Epithelial cell of esophagus (primary cell): Measurements from ENCODE around the gene HBS1L.

Experiments
- DNase-seq: peaks from one replicate; pipeline ENCODE4 v3.0.0; 2010; ENCODE audit warnings: low read depth
- H3K4me3 ChIP-seq: 2 replicates; pipeline ENCODE4 v1.5.1; 2011; ENCODE audit warnings: mild to moderate bottlenecking, low read length, control low read depth
- CTCF ChIP-seq: IDR thresholded peaks from 2 replicates; pipeline ENCODE4 v1.5.1; 2011; ENCODE audit warnings: low read depth, mild to moderate bottlenecking, low read length, control low read depth, inconsistent platforms; ENCODE audit not compliant: insufficient read depth; ENCODE audit errors: missing control alignments

Gene HBS1L

GRCh38 chr6:134961366-134961765 lies 93.3 kb downstream of the HBS1L start:
- no peak for DNase-seq
- no peak overlapping the region for H3K4me3 ChIP-seq
- TF ChIP-seq CTCF: no peak

- no peak for TF ChIP-seq CTCF
- H3K4me3 ChIP-seq: no peak overlapping the region
Observed at GRCh38 chr6:134959603-134960002, 95.0 kb downstream of the HBS1L start.

GRCh38 chr6:134956676-134957075 lies 97.9 kb downstream of the HBS1L start:
- no peak for DNase-seq
- no peak overlapping the region for H3K4me3 ChIP-seq
- no peak for TF ChIP-seq CTCF

More at GRCh38 chr6:134959603-134960002, 95.0 kb downstream of the HBS1L start:
- no peak for DNase-seq

- no peak overlapping the region for H3K4me3 ChIP-seq
- no peak for TF ChIP-seq CTCF
- DNase-seq: peak; percentile 10
Observed at GRCh38 chr6:134956032-134956431, 98.6 kb downstream of the HBS1L start.

- TF ChIP-seq CTCF: no peak
- no peak overlapping the region for H3K4me3 ChIP-seq
- no peak for DNase-seq
Observed at GRCh38 chr6:134954272-134955000, 100.2 kb downstream of the HBS1L start.

GRCh38 chr6:134951494-134952263 lies 102.9 kb downstream of the HBS1L start:
- DNase-seq: no peak
- H3K4me3 ChIP-seq: no peak overlapping the region
- TF ChIP-seq CTCF: no peak
